Activated B cell treated with CpG ODN at 0.5 μM for 24 hours (primary cell): ENCODE measurements around the gene UBXN4. TPM values are rescaled to one million over a fixed set of nuclear protein-coding genes. Genes with fewer than 3 reads are reported as not detected.

Source experiments
- ATAC-seq: fragments of 200-7000 bp; cut with Tn5 transposase; one replicate; pipeline ENCODE4 v1.10.0; 2021; ENCODE audit warnings: low read depth, mild to moderate bottlenecking, moderate library complexity
- CTCF ChIA-PET: fragments of 350-600 bp; sonication (Branson Sonifier 250); formaldehyde crosslinking; loops from one replicate; lab custom pipeline; 2021; ENCODE audit warnings: antibody characterized with exemption; lab: Charles Lee
- POLR2A ChIA-PET: fragments of 350-600 bp; sonication (Branson Sonifier 250); formaldehyde crosslinking; loops from one replicate; lab custom pipeline; 2021; ENCODE audit warnings: antibody characterized with exemption; lab: Charles Lee
- DNase-seq: peaks from one replicate; pipeline ENCODE4 v3.0.0; 2022
- H3K27ac Mint-ChIP-seq: one replicate; pipeline ENCODE4 v1.8.0; 2020; ENCODE audit warnings: mixed read lengths
- H3K27me3 Mint-ChIP-seq: one replicate; pipeline ENCODE4 v1.8.0; 2021; ENCODE audit warnings: mixed read lengths
- H3K36me3 Mint-ChIP-seq: one replicate; pipeline ENCODE4 v1.8.0; 2021; ENCODE audit warnings: low read depth, mixed read lengths
- H3K4me1 Mint-ChIP-seq: one replicate; pipeline ENCODE4 v1.8.0; 2021; ENCODE audit warnings: mixed read lengths
- H3K4me3 Mint-ChIP-seq: one replicate; pipeline ENCODE4 v1.8.0; 2020; ENCODE audit warnings: mild to moderate bottlenecking, mixed read lengths
- H3K9me3 Mint-ChIP-seq: one replicate; pipeline ENCODE4 v1.8.0; 2020; ENCODE audit warnings: mixed read lengths
- CTCF ChIP-seq: fragments of 200-600 bp; IDR thresholded peaks from one replicate; pipeline ENCODE4 v1.8.0; 2022; ENCODE audit warnings: antibody characterized with exemption, mild to moderate bottlenecking
- intact Hi-C: fragments of 100-400 bp; cut with micrococcal nuclease; formaldehyde crosslinking; loops from one replicate; pipeline ENCODE4 v1.15.1; 2024
- total RNA-seq: library from RNA; stranded (reverse); gene quantifications from 2 replicates; pipeline ENCODE4 v1.2.3, GENCODE V29; 2022

UBXN4 gene
- total RNA-seq, 1 donor from 2014 or later = 107 TPM

- no peaks in the 10 kb centered on the region for H3K9me3 Mint-ChIP-seq
- H3K27me3 Mint-ChIP-seq = no peaks in the 10 kb centered on the region
- DNase-seq = no peak
- H3K36me3 Mint-ChIP-seq = no peaks in the 10 kb centered on the region
- ChIA-PET CTCF (no interaction called here), POLR2A (no interaction called here)
- H3K4me3 Mint-ChIP-seq = no peak overlapping the region
- no peak overlapping the region for H3K27ac Mint-ChIP-seq
- TF ChIP-seq CTCF = no peak
- intact Hi-C loops = no loop called here
- H3K4me1 Mint-ChIP-seq = no peaks in the 10 kb centered on the region
- ATAC-seq = no peak
Observed at GRCh38 chr2:135829378-135830135, 87.9 kb downstream of the UBXN4 start.

- H3K9me3 Mint-ChIP-seq = no peaks in the 10 kb centered on the region
- POLR2A ChIA-PET = no interaction called here
- no peak for TF ChIP-seq CTCF
- intact Hi-C loops = no loop called here
- no peaks in the 10 kb centered on the region for H3K27me3 Mint-ChIP-seq
- CTCF ChIA-PET = no interaction called here
- no peak overlapping the region for H3K27ac Mint-ChIP-seq
- H3K36me3 Mint-ChIP-seq = no peaks in the 10 kb centered on the region
- no peak overlapping the region for H3K4me3 Mint-ChIP-seq
- DNase-seq (no peak), ATAC-seq (no peak)
- no peaks in the 10 kb centered on the region for H3K4me1 Mint-ChIP-seq
Observed at GRCh38 chr2:135831180-135831812, 89.6 kb downstream of the UBXN4 start.

- no peak for TF ChIP-seq CTCF
- Mint-ChIP-seq H3K27ac (no peak overlapping the region), H3K9me3 (no peaks in the 10 kb centered on the region), H3K4me3 (no peak overlapping the region), H3K4me1 (no peaks in the 10 kb centered on the region), H3K36me3 (no peaks in the 10 kb centered on the region), H3K27me3 (no peaks in the 10 kb centered on the region)
- intact Hi-C loops = no loop called here
- ChIA-PET CTCF (no interaction called here), POLR2A (interaction anchor here (0.7 kb wide), 1 partner anchor 549 kb away, joined by 7 read pairs; no protein-coding TSS in a partner anchor)
- no peak for DNase-seq
- ATAC-seq = no peak
Observed at GRCh38 chr2:135832891-135833290, 91.2 kb downstream of the UBXN4 start.

Other genes with a start within 250 kb of the UBXN4 start
- gene ZRANB3, start 210.6 kb upstream of the UBXN4 start, total RNA-seq = 12.8 and 14.4 TPM in 2 replicates
- gene R3HDM1, start 210.4 kb upstream of the UBXN4 start, total RNA-seq = 49.8 and 54.8 TPM in 2 replicates
- not detected in 2 replicates for gene LCT, start 95.3 kb downstream of the UBXN4 start, total RNA-seq
- 27.9 and 28.9 TPM in 2 replicates for gene MCM6, start 134.6 kb downstream of the UBXN4 start, total RNA-seq
- gene DARS1, start 243.8 kb downstream of the UBXN4 start, total RNA-seq = 96.3 and 103 TPM in 2 replicates